Stimulated activated CD8-positive, alpha-beta memory T cell treated with anti-CD3 and anti-CD28 coated beads, Interleukin-7, amount 100 ng/mL, for 1 hour (primary cell): ENCODE data around the gene ZBTB47.

Experiments
- DNase-seq, 2 donors: peaks; one replicate each; pipeline ENCODE4 v3.0.0-alpha.2; 2020; ENCODE audit warnings: low read depth in 2 of 2

ZBTB47 gene

DNA sequence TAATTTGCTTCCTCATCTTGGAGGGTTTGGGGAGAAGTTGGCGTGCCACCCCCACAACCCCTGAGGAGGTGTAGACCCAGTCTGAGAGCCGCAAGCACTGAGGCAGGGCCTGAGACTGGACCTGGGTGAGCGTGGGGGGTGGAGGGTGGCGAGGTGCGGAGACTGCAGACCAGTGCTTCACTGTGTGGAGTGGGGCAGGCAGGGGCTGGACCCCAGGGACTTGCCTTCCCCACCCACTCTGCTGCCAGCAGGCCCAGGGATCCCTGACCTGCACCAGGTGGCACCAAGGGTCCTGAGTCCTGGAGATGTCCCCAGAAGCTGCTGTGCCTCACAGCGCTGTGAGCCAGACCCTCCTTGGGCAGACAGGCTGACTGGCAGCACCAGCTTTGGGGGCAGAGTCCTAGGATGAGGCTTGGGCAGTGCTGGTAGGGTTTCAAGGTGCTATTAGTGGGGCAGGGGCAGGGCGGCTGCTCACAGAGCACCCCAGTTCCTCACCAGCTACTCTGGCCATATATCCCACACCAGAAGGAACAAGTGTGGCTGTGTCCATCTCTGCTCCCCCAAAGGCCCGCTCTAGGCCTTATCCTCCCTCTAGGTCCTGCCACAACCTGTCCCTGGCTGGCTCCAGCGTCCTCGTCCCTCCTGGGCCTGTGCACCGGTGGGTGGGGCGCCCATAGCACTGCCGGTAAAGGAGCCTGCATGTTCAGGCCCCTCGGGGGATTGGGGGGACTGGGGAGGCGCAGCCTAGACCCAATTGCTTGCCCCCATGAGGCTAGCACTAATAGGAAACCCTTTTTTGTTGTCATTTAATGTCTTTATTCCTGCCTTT, 11.8 kb downstream of the ZBTB47 start:
- DNase-seq = no peak

DNA sequence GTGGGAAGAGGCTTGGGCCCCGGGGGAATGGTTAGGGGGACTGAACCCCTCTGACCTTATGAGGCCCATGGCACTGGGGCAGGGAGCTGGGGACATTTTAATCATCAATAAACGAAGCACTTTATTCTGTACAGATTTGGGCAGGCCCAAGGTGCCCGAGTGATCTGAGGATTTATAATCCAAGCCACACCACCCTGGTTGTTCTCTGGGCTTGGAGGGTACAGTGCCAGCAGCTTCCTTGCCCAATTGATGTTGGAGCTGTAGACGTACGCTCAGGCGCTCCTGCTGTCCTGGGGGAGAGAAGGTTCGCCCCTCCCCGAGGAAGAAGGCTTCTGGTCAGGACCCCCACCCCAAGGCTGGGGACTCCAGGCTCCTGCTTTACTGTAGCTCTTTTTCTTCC, 12.5 kb downstream of the ZBTB47 start:
- DNase-seq = no peak

DNA sequence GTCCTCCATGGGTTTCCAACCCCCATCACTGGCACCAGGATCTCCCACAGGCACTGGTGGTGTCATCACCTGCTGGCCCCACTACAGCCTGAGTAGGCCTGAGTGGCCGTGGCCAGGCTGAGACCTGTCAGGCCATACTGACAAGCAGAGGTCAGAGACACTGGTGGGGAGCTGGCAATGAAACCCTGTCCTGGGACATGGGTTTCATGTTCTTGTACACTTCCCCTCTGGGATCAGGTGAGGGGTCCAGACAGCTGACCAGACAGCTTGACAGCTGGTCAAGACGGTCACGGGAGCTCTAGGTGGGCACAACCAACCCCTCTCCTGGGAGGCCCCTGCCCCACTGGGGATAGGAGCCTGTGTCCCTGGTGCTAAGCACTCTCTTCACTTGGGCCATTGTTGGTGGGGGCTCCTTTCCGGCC, 13.1 kb downstream of the ZBTB47 start:
- DNase-seq = no peak

DNA sequence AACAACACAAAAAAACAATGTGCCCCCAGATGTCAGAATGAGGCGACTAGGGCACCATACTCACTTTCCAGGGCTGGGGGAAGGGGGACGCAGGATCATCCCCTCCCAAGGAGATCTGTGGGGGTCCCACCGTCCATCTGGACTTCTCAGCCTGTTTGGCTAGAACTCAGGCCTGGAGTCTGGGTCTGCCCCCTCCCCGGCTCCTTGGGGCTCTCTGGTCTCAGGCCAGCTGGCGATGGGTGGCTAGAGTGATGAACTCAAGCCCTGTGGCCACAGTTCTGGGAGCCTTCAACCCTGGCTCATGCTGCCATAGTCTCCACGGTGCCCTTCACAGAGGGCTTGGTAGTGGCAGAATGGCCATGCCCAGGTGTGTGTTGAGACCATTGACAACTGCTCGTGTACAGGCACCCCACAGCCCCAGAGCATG, 13.6 kb downstream of the ZBTB47 start:
- DNase-seq = no peak

DNA sequence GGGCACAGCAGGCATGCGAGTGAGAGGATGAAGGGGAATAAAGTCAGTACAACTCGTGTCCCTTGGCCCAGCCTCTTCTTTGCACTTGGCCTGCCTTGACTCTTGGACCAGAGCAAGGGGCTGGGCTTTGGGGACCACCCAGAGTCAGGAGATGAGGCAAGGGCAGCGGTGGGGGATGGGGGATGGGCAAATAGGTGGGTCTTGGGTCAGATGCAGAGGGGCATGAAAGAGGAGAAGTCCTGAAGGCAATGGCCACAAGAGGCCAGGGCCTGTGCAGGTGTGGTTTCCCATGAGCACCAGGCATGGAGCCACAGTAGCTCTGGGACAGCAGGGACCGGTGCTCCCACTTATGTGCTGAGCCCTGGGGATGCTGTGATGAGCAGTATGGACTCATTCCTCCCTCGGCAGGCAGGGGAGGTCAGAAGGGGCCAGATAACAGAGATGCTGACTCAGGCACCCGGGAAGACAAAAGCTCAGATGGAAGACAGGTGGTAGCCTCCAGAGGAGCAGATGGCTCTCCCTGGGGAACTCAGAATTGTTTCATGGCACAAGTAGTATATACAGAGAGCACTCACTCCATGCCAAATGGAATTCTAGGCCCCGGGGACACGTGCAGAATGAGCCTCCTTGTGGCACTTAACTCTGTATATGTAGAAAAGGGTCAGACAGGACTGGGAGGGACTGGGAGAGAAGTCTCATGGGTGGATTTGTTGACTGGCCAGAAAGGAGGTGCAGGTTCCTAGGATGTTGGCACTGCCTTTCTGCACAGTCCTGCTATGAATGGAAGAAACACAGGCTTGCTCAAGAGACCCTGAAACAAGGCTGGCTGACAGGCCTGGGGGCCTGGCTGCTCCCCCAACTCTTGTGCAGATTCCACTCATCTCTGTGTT, 14.3 kb downstream of the ZBTB47 start:
- no peak for DNase-seq

DNA sequence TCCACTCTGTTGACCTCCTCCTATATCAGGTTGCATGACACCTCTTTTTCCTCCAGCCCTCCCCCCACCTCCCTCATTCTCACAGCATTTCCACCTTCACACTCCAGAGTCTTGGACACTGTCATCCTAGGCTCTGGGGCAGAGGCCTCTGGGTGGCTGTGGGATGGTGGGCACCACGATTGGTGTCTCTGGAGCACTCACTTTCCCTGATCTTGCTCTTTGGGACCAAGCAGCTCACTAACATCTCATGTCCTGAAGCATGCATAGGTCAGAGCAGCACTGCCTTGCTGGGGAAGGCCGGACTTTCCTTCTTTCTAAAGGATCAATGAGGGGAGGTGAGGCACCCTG, 14.9 kb downstream of the ZBTB47 start:
- DNase-seq = no peak

DNA sequence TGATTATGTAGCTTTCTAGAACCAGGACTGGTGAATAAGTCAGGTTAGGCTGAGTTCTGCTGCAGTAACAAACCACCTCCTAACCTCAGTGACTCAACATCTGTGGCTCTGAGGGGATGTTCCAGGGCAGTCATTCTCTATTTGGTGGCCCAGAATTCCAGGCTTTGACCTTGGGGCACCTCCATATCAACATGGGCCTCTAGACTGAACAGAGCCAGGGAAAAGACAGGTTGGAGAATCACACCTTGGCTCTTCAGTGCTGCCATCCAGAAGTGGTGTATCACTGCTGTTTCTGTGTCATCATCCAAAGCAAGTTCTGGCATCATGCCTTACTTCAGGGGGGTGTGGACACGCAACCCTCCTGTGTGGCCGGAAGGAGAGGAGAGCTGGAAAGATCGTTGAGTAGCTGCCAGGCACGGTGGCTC, 15.3 kb downstream of the ZBTB47 start:
- no peak for DNase-seq

DNA sequence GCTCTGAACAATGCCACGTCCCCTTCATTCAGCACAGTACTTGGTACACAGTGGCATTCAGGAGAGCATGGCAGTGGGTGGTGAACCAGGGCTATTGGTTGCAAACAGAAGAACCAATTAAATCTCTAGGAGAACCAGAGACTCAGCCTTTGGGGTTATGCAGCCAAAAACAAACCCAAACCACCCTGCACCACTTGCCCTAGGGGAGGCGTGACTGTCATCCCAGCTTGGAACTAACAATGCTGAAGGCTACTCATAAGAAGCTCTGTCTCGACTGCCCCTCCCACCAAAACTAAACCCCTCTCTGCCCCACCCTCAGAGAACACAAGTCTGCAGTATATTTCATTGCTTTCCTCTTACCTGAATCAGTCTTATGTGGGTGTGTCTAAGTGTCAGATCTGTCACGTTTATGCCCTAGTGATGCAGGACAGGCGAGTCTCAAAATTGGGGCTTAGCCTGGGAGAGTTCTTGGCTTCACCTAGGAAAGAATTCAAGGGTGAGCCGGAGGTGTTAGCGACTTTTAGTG, 16.6 kb downstream of the ZBTB47 start:
- DNase-seq = no peak

DNA sequence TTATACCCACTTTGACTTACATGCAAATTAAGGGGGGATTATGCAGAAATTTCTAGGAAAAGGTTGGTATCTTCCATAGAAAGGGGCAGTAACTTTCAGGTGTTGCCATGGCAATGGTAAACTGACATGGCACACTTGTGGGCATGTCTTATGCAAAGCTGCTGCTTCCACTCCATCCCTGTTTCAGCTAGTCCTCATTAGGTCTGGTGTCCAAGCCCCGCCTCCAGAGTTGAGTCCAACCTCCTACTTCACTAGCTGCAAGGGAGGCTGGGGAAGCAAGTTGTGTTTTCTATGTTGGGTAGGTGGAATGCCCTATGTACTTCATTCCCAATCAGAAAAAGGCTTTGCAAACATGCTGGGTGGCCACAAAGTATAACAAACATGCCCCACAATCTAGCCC, 17.2 kb downstream of the ZBTB47 start:
- DNase-seq = no peak

DNA sequence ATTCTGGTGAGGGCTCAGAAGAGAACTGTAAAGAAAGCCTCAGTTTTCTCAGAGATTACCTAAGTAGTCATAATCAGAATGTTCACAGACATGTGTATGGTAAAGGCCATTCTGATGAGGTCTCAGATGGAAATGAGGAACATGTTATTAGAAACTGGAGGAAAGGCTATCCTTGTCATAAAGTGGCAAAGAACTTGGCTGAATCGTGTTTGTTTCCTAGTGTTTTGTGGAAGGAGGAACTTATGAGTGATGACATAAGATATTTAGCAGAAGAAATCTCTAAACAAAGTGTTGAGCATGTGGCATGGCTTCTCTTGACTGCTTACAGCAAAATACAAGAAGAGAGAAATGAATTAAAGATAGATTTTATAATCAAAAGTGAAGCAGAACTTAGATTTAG, 19.0 kb downstream of the ZBTB47 start:
- no peak for DNase-seq

DNA sequence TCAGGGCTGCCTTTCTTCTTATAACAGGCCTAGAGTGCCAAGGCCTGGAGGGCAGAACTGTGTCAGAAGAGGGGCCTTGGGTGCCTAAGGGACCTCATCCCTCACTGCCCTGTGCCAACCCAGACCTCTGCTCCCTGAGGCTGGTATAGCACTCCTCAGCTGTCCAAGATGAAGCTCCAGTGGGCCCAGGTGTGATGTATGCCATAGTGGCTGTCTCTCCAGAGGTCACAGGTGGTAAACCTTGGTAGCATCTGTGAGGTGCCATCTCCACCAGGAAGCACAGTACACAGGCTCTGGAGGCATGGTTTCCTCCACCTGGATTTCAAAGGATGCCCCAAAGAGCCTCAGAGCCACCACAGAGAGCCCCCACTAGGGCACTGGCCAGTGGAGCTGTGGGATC, 19.6 kb downstream of the ZBTB47 start:
- DNase-seq = no peak

DNA sequence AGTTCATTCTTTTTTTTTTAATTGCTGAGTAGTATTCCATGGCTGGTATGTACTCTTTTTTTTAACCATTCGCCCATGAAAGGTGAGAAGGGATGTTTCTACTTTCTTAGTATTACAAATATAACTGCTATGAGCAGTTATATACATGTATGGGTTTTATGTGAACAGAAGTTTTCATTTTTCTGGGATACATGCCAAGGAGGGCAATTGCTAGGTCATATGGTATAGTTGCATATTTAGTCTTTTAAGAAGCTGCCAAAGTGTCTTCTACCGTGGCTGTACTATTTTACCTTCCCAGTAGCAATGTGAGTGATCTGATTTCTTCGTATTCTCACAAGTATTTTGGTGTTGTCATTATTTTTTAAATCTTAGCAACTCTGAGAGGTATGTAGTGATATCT, 20.6 kb downstream of the ZBTB47 start:
- DNase-seq = no peak

DNA sequence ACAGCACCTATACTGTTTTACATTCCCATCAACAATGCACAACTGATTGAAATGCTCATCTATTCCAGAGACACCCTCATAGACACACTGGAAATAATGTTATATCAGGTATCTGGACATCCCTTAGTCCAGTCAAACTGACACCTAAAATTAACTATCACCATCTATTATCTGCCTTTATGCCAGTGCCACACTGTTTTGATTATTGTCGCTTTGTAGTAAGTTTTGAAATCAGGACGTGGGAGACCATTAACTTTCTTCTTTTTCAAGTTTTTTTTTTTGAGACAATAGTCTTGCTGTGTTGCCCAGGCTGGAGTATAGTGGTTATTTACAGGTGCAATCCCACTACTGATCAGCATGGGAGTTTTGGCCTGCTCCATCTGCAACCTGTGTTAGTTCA, 22.4 kb downstream of the ZBTB47 start:
- no peak for DNase-seq

DNA sequence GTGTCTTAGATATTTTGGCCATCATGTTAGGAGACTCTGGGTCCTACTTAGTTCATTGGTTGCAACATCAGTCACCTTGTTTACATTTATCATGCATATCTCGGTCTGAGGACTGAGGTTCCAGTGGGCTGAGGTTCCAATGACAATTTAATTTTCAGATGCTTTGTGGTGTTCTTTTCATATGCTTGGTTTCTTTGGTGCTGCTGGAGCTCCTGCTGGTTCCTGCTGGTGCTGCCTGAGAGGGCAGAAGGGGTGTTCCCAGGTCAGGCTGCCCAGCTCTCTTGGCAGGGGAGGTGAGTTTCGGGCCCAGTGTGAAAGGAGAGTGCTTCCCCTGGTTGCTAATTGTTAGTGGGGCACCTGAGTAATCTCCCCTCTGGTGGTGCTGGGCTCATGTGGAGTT, 24.9 kb downstream of the ZBTB47 start:
- no peak for DNase-seq

DNA sequence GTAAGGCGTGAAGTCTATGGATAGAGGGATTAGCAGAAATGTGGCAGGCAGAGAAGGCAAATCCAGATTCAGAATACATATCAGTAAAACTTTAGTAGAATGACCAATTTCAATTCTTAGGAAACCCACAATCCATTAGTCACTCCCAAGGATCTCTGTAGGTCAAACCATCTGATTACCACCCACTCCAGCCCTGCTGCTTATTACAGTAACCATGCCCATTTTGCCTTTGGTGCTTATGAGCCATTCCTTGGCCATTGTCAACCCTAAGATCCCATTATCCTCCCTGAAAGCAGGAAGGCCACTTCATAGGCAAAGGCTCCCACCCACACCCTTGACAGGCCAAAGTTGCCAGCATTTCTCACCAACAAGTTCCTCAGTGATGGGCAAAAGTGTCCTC, 26.8 kb downstream of the ZBTB47 start:
- DNase-seq = no peak

DNA sequence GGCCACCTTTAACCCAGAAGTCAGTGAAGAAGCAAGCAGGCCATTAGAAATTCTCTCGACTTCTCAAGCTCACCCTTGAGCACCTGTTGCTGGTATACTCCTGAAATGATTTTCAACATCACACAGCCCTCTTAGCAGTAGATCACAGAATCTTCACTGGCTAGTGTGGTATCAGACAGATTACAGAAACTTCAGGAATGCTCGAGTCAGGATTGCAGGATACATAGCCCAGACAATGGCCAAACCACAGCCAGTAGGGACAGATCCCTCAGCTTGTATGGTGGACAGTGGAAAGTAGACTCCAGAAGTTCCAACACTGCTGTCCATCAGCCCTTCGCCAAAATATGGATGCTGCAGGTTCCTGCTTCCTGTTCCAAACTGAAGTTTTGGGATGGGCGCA, 27.3 kb downstream of the ZBTB47 start:
- no peak for DNase-seq

DNA sequence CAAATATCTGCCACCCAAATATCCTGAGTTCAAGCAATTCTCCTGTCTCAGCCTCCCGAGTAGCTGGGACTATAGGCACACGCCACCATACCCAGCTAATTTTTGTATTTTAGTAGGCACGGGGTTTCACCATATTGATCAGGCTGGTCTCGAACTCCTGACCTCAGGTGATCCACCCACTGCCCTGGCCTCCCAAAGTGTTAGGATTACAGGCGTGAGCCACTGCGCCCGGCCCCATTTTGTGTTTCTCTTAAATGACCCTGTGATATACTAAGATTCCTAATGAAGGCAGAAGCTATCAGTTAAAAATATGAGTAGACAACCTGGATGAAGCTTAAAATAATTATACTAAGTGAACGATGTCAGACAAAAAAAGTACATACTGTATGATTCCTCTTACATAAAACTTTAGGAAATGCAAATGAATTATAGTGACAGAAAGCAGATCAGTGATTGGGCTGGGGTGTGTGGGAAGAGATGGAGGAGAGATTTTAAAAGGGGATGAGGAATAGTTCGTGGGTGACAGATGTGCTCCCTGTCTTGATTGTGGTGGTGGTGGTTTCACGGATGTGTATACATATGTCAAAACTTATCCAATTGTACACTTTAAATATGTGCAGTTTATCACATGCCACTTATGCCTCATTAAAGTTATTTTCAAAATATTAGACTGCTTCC, 28.0 kb downstream of the ZBTB47 start:
- DNase-seq = no peak

DNA sequence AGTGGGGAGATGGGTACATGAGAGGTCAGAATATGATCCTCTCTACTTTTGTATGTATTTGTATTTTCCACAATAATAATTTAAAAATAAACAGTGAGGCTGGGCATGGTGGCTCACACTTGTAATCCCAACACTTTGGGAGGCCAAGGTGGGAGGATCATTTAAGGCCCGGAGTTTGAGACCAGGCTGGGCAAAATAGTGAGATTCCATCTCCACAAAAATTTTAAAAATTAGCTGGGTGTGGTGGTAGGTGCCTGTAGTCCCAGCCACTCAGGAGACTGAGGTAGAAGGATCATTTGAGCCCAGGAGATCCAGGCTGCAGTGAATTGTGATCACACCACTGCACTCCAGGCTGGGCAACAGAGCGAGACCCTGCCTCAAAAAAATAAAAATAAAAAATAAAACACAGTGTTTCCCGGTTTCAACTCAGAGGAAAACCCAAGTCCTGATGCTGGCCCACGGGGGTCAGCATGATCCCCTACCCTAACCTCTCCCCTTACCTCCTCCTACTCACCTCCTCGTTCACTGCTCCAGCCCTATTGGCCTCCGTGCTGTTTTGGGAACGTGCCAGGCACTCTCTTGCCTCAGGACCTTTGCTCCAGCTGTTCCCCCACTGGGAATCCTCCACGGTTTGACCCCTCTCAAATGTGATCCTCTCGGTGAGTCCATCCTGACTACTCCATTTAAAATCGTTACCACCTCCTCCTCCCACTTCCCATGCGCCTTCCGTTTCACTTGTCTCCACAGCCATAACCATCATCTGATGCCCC, 29.0 kb downstream of the ZBTB47 start:
- DNase-seq = no peak

DNA sequence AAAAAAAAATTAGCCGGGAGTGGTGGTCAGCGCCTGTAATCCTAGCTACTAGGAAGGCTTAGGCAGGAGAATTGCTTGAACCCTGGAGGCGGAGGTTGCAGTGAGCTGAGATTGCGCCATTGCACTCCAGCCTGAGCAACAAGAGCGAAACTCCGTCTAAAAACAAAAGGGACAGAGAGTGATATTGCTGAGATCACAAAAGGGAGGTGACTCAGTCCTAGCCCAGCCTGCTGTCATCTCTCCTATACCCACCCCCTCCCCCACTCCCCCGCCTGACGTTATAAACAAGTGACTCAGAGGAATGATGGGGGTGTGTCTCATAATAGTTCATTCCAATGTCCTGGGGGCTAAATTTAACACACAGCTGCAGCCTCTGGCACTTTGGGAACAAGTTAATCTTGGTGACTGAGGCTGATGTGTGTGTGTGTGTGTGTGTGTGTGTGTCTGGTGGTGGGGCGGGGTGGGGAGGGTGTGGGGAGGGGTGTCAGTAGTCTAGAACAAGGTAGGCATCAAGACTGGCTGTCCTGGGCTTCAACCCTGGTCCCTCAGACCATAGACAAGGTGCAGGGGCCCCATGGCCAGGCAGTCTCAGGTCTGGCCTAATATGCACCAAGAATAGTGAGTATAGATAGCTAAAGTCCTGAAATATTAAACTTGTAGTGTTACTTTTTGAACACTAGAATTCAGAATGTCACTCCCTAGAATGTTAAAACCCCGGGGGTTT, 30.5 kb downstream of the ZBTB47 start:
- no peak for DNase-seq

DNA sequence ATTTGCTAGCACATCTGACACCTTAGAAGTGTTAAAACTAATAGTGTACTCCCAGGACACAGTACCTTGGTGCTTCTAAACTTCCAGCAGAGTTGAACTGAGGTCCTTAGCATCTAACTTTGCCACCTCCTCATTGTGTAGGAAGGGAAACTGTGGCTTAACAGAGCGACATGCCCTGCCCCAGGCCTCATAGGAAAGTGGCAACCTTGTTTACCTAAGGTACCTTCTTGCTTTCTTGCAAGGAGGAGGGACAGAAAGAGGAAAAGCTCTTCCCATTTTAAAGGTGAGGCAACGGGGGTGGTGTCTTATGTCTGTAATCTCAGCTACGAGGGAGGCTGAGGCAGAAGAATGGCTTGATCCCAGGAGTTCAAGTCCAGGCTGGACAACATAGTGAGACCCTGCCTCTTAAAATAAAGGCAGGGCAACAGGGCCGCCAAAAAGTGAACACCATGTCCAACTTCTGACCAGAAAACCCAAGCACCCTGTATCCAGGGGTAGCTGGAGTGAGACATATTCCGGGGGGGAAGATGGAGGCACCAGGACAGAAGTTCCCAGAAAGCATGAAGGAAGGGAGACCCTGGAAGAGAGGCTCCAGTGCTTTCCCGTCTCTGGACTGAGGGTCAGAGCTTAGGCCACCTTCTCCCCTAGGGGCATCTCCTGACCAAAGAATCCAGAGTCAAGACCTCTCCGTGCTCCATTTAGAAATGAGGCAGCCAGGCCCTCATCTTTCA, 31.3 kb downstream of the ZBTB47 start:
- no peak for DNase-seq
